HG02763 (cell line): Measurements from ENCODE around the gene RPS6KA2.
"Not testable (repeated sequence)": the region's sequence is repeated elsewhere in the genome, so short reads cannot be mapped to it uniquely, and the experiment has no call there.

ENCODE experiments used
- ATAC-seq: cut with Tn5 transposase; IDR thresholded peaks from one replicate; pipeline ENCODE4 v1.9.1; 2021; ENCODE audit warnings: mild to moderate bottlenecking, moderate library complexity; ENCODE audit not compliant: unreplicated experiment

RPS6KA2 gene

DNA sequence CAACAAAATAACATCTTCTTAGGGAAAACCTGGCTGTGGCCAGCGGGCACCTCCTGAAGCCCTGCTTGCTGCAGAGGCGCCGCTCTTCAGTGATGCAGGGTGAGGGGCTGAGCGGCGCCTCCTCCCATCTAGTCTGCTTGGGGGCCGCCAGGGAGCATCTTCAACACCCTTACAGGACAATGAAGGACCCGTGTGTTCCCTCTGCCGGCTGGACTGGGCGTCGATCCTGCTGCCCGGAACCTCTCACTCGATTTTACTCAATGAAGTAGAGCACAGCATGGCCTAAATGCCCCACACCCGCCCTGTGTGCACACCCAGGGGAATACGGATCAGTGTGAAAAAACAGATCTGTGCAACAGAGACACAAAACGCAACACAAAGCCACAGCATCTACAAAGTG is 215.8 kb downstream of the RPS6KA2 start:
- no peak for ATAC-seq

DNA sequence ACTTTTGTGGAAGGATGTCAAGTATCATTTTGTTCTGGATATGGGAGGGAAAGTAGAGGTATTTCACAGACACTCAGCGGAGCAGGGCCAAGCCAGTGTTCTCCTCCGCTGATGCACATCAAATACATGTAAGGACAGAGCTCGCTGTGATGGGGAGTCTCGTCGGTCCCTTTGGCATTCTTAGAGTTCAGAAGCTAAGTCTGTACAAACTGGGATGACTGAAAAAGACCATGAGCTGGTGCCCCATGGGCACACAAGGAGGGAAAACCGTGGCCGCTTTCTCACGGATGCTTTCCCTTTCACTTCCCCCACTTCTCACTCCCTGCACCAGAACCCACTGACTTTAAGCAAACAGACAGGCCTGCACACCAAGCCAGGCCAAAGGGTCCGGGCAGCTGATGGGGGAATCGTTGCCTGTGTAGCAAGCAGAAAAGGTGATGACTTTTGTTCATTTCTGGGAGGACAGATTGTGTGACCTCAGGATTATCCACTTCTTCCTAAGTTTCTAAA is 216.6 kb downstream of the RPS6KA2 start:
- ATAC-seq = no peak

DNA sequence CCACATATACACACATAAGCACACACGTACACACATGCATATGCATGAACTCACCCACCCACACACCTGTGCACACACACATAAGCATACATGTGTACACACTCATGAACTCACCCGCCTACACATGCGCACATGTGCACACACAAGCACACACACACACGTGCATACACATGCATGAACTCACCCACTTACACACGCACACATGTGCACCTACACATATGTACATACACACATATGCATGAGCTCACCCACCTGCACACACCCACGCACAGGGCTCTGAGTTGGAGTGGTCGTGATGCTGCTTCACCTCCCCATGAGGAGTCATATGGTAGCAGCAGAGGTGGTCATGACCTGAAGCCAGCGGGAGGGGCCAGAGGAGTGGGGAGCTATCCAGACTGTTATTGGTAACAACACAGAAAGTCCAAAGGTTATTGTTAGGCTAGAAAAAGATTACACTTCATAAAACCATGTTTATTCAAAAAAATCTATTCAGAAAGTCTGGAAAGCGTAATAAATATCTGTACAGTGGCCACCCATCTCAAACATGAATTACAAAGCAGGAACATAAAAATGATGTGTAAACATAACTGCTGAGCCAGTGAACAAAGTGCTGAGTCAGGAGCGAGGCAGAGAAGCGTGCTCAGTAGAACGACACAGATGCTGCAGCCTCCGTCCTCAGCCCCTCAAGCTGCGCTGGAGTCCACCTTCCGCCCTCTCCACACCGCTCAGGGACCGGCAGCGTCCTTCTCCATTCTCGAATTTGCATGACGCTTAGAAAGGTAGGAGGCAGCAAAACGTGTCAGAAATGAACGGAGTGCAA is 217.9 kb downstream of the RPS6KA2 start:
- ATAC-seq = no peak

DNA sequence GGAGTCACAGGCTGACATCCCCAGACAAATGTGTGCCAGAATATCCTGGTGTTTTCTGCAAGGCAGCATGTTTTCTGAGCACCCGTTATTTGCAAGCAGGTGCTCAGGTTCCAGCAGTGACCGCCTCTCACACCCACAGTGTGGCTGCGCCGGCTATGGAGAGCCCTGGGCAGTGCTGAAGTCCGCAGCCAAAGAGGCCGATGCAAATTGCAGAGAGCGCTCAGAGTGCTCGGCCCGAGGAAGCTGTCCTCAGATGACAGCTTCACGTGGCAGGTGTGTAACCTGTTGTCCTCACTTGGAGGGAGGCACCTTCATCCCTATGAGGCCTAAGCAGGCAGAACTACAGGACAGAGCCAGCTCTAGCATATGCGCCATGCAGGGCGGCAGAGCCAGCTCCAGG is 220.9 kb downstream of the RPS6KA2 start:
- no peak for ATAC-seq

DNA sequence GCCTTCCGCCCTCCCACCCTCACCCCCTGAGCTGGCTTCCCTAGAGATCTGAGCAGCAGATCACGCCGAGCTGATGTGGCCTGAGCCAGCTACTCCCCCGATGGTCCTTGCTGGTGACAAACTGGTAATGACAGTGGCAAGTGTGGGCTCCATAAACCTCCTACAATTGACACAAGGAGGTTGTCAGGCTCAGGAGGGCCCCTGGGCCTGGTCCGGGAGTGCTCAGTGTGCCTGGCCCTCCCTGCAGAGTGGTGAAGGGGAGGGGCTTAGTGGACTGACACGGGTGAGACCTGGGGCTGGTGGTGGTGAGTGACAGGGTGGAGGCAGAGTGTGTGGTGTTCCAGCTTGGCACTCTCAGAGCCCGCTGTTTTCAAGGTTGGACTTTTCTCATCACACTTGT is 221.7 kb downstream of the RPS6KA2 start:
- ATAC-seq = no peak

DNA sequence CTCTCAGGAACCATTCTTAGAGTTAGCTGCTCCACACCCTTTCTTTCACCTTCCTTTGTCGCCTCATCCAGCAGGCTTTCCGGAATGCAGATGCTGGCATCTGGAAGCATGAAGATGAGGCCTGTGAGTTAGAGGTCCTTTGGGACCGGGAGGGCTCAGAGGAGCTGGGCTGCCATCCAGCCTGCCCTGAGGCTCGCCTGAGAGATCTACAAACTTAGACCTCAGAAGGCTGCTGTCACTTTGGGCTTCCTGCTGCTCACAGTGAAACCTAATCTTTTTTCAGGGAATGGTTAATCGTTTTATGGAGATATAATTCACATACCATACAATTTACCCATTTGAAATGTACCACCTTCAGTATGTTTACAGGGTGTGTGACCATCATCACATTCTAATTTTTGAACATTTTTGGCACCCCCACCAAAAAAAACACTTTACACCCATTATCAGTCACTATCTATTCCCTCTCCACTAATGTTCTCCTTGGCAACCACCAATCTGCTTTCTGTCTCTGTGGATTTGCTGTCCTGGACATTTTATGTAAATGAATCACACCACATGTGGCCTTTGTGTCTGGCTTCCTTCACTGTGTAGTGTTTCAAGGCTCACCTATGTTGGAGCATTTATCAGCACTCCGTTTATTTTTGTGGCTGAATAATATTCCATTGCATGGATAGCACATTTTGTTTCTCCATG is 224.3 kb downstream of the RPS6KA2 start:
- ATAC-seq = no peak

DNA sequence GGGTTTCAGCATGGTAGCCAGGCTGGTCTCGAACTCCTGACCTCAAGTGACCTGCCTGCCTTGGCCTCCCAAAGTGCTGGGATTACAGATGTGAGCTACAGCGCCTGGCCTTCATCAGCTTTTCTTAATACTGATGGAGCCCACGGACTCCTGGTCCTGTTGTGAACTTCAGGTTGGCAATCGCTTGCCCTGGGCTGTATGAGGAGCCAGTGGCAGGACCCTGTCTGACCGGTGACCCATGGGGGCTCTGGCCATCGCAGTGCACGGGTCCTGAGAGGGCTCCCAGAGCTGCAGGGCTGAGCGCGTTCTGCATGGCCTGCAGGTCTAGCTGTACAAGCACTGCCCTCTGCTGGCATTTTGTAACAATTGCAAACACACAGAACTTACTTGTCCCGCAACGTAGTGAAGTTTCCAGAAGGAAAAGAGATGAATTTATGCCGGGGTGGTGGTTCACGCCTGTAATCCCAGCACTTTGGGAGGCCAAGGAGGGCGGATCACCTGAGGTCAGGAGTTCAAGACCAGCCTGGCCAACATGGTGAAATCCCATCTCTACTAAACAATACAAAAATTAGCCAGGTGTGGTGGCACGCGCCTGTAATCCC is 226.3 kb downstream of the RPS6KA2 start:
- not testable (repeated sequence) for ATAC-seq

DNA sequence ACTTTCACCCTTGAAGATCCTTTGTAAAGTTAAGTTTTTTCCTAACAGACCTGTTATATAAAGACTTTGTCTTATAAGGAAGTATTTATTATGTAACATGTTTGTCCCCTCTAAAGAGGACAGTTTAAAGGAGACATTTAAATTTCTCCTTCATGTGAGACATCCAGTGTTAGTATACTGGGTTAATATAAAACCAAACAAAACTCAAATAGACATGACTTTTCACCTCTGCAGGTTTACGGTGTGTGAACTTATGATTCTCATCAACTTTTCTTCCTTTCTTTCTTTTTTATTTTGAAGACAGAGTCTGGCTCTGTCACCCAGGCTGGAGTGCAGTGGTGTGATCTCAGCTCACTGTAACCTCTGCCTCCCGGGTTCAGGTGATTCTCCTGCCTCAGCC is 226.9 kb downstream of the RPS6KA2 start:
- ATAC-seq = no peak

DNA sequence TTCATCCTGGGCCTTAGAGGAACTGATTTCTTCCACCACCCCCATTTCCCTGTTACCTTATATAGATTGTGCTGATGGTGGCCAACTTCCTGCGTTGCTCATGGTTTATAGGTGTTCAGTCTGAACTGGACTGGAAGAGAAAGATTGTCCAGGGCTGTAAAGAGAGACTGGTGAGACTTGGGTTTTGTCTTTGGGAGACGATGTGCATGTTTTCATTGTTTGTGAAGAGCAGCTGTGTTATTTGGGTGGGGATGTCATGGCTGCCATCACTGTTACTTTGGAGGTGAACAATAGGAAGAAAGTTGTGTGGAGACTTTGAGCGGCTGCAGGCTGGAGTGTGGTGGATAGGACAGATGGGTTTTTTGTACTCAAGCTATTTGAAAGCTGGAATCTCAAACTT is 228.7 kb downstream of the RPS6KA2 start:
- no peak for ATAC-seq

DNA sequence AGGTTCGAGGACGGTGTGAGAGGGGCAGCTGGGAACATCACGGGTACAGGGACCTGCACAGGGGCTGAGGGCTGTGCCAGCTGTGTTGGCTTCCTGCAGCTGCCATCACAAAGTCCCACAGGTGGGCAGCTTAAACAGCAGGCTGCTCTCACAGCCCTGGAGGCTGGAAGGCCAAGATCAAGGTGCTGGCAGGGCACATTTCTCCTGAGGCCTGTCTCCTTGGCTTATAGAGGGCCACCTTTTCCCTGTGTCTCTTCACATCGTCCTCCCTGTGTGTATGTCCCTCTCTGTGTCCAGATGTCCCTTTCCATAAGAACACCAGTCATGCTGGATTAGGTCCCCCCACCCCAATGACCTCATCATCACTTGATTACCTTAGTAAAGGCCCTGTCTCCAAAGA is 229.2 kb downstream of the RPS6KA2 start:
- no peak for ATAC-seq

DNA sequence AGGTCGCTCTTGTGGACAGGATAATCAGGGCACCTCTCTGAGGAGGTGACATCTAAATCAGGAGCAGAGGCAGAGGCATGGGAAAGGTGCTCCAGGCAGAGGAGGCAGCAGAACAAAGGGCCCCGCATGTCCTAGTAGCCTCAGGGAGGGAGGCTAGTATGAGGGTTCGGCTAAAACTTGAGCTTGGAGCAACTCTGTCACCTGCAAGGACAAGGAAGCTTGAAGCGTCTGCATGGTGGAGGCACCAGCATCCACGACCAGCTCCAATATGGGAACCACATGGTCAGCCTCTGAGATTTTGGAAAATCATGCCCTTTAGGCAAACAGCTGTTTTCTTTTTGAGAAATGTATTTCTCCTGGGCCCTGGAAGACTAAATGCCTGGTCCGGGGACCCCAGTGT is 231.3 kb downstream of the RPS6KA2 start:
- no peak for ATAC-seq

DNA sequence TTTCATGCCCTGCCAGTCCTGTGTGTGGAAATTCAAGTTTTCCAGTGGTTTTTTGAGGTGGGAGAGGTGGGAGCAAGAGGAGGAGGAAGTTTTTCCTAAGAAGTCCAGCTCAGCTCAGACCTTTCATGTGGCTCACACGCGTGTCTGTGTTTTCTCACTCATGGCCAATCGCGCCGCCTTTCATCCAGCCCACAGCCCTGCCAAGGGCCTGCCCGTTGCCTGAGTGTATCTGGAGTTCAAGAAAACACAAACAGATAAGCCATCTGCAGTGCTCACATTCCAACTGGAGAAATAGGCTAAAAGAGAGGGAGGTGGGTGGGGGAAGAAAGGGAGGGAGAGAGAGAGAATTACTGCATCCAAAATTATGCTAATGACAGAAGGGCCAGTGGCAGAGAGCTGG is 231.7 kb downstream of the RPS6KA2 start:
- no peak for ATAC-seq

DNA sequence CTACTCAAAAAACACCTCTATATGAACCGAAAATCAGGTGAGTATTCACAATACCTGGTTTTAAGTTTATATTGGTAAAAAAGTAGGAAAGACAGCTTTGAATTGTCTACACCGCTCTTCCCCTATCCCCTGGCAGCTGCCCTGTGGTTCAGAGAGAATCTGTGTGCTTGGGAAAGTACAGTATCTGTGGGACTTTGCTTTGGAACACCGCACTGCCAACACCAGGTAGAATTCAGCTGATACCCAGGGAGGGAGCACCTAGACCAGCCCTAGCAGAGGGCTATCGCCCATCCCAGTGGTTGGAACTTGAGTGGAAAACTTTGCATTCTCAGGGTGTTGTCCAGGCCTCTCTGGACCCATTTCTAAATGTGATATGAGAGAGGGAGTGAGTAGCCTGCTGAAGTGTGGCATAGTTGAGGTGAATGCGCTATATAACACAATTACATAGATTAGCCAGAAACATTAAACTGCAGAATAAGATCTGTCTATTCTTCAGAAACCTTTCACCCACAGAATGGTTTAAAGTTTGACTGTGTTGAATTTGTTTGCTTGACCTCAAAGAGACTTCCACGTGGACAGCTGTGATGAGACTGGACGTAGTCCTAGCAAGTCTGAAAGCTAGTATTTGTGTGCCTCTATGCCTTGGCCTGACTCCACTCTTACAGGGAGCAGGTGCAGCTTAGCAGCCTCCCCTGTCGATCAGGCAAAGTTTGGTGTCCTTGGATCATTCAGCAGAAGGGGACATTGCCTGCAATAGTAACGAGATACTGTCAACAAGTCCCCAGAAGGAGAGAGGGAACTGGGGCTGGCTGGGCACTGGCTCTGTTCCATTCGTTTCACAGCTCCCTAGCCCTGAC is 232.8 kb downstream of the RPS6KA2 start:
- ATAC-seq = no peak

DNA sequence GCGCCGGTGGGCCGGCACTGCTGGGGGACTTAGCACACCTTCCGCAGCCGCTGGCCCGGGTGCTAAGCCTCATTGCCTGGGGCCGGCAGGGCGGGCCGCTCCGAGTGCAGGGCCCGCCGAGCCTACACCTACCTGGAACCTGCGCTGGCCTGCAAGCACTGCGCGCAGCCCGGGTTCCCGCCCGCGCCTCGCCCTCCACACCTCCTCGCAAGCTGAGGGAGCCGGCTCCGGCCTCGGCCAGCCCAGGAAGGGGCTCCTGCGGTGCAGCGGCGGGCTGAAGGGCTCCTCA is 233.6 kb downstream of the RPS6KA2 start:
- ATAC-seq = no peak

DNA sequence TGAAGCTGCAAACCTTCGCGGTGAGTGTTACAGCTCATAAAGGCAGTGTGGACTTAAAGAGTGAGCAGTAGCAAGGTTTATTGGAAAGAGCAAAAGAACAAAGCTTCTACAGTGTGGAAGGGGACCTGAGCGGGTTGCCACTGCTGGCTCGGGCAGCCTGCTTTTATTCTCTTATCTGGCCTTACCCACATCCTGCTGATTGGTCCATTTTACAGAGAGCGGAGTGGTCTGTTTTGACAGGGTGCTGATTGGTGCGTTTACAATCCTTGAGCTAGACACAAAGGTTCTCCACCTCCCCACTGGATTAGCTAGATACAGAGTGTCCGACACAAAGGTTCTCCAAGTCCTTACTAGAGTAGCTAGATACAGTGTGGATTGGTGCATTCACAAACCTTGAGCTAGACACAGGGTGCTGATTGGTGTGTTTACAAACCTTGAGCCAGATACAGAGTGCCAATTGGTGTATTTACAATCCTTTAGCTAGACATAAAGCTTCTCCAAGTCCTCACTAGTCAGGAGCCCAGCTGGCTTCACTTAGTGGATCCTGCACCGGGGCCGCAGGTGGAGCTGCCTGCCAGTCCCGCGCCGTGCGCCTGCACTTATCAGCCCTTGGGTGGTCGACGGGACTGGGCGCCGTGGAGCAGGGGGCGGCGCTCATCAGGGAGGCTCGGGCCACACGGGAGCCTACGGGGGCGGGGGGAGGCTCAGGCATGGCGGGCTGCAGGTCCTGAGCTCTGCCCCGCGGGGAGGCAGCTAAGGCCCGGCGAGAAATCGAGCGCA is 234.1 kb downstream of the RPS6KA2 start:
- ATAC-seq = not testable (repeated sequence)

DNA sequence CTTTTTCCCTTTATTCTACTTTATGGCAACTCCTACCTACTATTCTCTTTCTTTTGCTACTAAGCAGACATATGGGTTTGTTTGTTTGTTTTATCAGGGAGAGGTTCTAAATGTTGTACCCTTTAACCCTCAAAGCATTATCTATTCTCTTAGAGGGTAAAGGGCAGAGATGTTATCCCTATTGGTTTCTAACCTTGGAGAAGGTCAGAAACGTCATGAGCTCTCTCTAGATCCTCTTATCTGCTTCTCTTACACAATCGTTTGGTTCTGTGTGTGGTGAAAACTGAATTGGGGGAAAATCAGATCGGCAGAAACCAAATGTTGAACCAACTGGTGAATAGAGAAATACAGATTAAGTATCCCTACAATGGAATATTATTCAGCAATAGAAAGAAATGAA is 237.9 kb downstream of the RPS6KA2 start:
- no peak for ATAC-seq

DNA sequence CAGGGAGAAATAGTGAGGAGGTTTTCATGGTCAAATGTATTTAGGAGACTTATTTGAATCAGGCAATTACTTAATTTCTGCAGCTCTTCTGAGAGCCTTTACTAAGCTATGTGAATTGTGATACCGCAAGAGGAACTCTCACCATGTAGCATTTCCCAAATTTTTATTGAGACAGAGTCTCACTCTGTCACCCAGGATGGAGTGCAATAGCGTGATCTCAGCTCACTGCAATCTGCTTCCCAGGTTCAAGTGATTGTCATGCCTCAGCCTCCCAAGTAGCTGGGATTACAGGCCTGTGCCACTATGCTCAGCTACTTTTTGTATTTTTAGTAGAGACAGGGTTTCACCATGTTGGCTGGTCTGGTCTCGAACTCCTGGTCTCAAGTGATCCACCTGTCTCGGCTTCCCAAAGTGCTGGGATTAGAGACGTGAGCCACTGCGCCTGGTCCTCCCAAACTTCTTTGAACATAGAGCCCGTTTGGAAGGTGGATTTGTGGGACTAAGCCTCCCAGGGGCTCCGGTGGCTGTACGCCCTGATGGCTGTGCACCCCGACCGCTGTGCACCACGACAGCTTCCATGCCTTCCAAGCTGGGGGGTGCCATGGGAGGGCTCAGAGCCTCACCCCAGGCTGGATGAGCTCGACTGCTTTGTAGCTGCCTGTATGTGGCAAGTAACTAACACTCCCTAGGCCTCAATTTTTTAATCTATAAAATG is 238.6 kb downstream of the RPS6KA2 start:
- no peak for ATAC-seq

DNA sequence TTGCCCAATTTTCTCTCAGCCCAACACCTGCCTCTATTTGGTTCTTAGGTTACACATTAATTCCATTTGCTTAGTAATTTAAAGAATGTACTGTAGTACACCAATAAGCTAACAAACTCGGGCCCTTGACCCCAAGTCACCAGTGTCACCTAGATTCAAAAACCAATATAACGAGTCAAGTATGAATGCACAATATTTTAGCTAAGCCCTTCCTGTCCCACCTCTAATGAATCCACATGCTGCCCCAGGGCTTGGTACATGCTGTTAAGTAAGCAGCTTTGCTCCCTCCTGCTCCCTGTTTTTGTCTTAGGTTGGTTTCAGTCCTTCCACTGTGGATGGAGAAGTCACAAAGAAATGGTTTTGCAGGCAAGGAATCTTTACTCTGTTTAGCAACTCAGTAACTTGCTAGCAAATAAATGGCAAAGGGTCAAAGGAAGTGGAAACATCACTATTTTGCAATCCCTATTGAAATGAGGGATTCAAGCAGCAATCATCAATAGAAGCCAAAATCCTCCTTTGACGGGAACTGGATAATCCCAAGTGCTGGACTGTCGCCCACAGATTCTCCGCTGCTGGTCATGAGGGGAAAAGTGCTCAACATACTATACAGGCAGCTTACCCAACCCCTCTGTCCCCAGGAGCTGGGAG is 239.3 kb downstream of the RPS6KA2 start:
- no peak for ATAC-seq

DNA sequence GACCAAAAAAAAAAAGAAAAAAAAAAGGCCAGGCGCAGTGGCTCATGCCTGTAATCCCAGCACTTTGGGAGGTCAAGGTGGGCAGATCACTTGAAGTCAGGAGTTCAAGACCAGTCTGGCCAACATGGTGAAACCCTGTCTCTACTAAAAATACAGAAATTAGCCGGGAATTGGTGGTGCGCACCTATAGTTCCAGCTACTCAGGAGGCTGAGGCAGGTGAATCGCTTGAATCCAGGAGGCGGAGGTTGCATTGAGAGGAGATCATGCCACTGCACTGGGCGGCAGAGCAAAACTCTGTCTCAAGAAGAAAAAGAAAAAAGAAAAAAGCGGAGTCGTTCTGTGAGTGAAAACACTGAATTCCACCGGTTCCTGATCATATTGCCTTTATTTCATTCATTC is 240.0 kb downstream of the RPS6KA2 start:
- ATAC-seq = not testable (repeated sequence)
